GM18526 (cell line): ENCODE results near the gene TMEM205.

ENCODE experiments used
- POLR2A ChIP-seq: IDR thresholded peaks from 3 replicates; pipeline ENCODE4 v1.6.1; 2011; ENCODE audit not compliant: insufficient read length; ENCODE audit errors: extremely low read depth

TMEM205 gene

GRCh38 chr19:11293433-11294389 lies 52.4 kb downstream of the TMEM205 start:
- TF ChIP-seq POLR2A = no peak
